ENCODE data around the gene ATIC. TPM values are rescaled to one million over a fixed set of nuclear protein-coding genes. Genes with fewer than 3 reads are reported as not detected.
A peak's percentile ranks its signal among the peaks of the same experiment; 100 is the strongest.

Gene ATIC
- total and polyA plus RNA-seq, 11 donors, result 16.8 to 108 (median 49.6) TPM

GRCh38 chr2:215264374-215264773, 47.5 kb upstream of the ATIC start:
- H3K36me3 ChIP-seq, result no peaks in the 10 kb centered on the region
- H3K4me3 ChIP-seq, result no peak overlapping the region
- DNase-seq, result no peak
- peaks cover 0 to 2% (median 0%) of the 10 kb centered on the region in 12 donors for H3K4me1 ChIP-seq
- no peak for ATAC-seq
- H3K27ac ChIP-seq, result no peak overlapping the region
- H3K27me3 ChIP-seq, result no peaks in the 10 kb centered on the region
- 92 to 98% (median 93%) methylated on average over 4 of the region's 4 CpGs for WGBS, 4 donors
- no peak for TF ChIP-seq POLR2A (IDR thresholded peaks at IDR 0.05)
- TF ChIP-seq CTCF (IDR thresholded peaks at IDR 0.05), result no peak
- intact Hi-C loops (cut with DNase I), result no loop called here
- H3K9me3 ChIP-seq, result no peaks in the 10 kb centered on the region

- H3K27ac ChIP-seq, result no peak overlapping the region
- TF ChIP-seq POLR2A (IDR thresholded peaks at IDR 0.05) (no peak), CTCF (IDR thresholded peaks at IDR 0.05) (peak; percentile 62 to 91 (median 78))
- peak in 4 of 5 donors; percentile 34 to 67 (median 46) for DNase-seq
- H3K4me1 ChIP-seq, result peaks cover 0 to 6% (median 0%) of the 10 kb centered on the region in 12 donors
- intact Hi-C loops (cut with DNase I), result loop anchor here in 3 of 10 donors (5.0 to 10.0 kb wide), 5 partner anchors 302 to 1465 kb away; no protein-coding TSS in a partner anchor
- H3K4me3 ChIP-seq, result peak overlapping the region in 3 of 12 donors; percentile 3 to 26 (median 24)
- ATAC-seq, result peak in 1 of 4 donors; percentile 60
- no peaks in the 10 kb centered on the region for H3K27me3 ChIP-seq
- H3K36me3 ChIP-seq, result no peaks in the 10 kb centered on the region
- WGBS, 4 donors, result 25 to 26% (median 26%) methylated on average over 12 of the region's 12 CpGs
- no peaks in the 10 kb centered on the region for H3K9me3 ChIP-seq
Measured at GRCh38 chr2:215269397-215270117, 42.3 kb upstream of the ATIC start.

GRCh38 chr2:215270118-215270451, 41.8 kb upstream of the ATIC start:
- TF ChIP-seq CTCF (IDR thresholded peaks at IDR 0.05), result peak in 2 of 12 donors; percentile 3 to 13
- TF ChIP-seq POLR2A (IDR thresholded peaks at IDR 0.05), result no peak
- no peak for ATAC-seq
- WGBS, 4 donors, result 66 to 70% (median 66%) methylated on average over 4 of the region's 4 CpGs
- no peak overlapping the region for H3K4me3 ChIP-seq
- H3K36me3 ChIP-seq, result no peaks in the 10 kb centered on the region
- no peak for DNase-seq
- peaks cover 0 to 6% (median 0%) of the 10 kb centered on the region in 12 donors for H3K4me1 ChIP-seq
- intact Hi-C loops (cut with DNase I), result loop anchor here in 3 of 10 donors (5.0 to 10.0 kb wide), 4 partner anchors 303 to 1465 kb away; no protein-coding TSS in a partner anchor
- H3K9me3 ChIP-seq, result no peaks in the 10 kb centered on the region
- H3K27ac ChIP-seq, result no peak overlapping the region
- no peaks in the 10 kb centered on the region for H3K27me3 ChIP-seq

- no peaks in the 10 kb centered on the region for H3K9me3 ChIP-seq
- H3K4me3 ChIP-seq, result no peak overlapping the region
- ATAC-seq (no peak), DNase-seq (no peak)
- intact Hi-C loops (cut with DNase I), result loop anchor here in 3 of 10 donors (5.0 to 10.0 kb wide), 4 partner anchors 304 to 1467 kb away; no protein-coding TSS in a partner anchor
- peaks cover 0 to 6% (median 0%) of the 10 kb centered on the region in 12 donors for H3K4me1 ChIP-seq
- H3K27me3 ChIP-seq, result peaks cover 0 to 2% (median 0%) of the 10 kb centered on the region in 9 donors
- H3K36me3 ChIP-seq, result no peaks in the 10 kb centered on the region
- TF ChIP-seq CTCF (IDR thresholded peaks at IDR 0.05), result no peak
- no peak for TF ChIP-seq POLR2A (IDR thresholded peaks at IDR 0.05)
- WGBS, 4 donors, result 88 to 97% (median 95%) methylated on average over 2 of the region's 2 CpGs
- no peak overlapping the region for H3K27ac ChIP-seq
Measured at GRCh38 chr2:215271446-215271845, 40.4 kb upstream of the ATIC start.

Data from heart left ventricle (tissue), 16 donors.